Loucy (cell line): ENCODE measurements around the gene NTSR2.

Source experiments
- H2AFZ ChIP-seq: fragments of 200-600 bp; sonication (generic); 2 replicates; pipeline ENCODE4 v1.6.0; 2016; ENCODE audit warnings: antibody characterized with exemption, mild to moderate bottlenecking, low read length, moderate library complexity
- H3F3A ChIP-seq: fragments of 200-600 bp; 2 replicates; pipeline ENCODE4 v1.6.0; 2016; ENCODE audit warnings: antibody characterized with exemption, low read depth, mild to moderate bottlenecking
- H3K27me3 ChIP-seq: fragments of 200-600 bp; sonication (generic); 2 replicates; pipeline ENCODE4 v1.6.1; 2014; ENCODE audit warnings: low read length, mild to moderate bottlenecking; ENCODE audit not compliant: insufficient read depth, poor library complexity, severe bottlenecking
- H3K36me3 ChIP-seq: fragments of 200-600 bp; sonication (generic); 2 replicates; pipeline ENCODE4 v1.6.1; 2016; ENCODE audit warnings: low read length; ENCODE audit not compliant: insufficient read depth
- H3K4me1 ChIP-seq: fragments of 200-600 bp; sonication (generic); 2 replicates; pipeline ENCODE4 v1.5.1; 2014; ENCODE audit warnings: low read length, mild to moderate bottlenecking; ENCODE audit not compliant: insufficient read depth, poor library complexity, severe bottlenecking
- H3K4me2 ChIP-seq: fragments of 200-600 bp; sonication (generic); 2 replicates; pipeline ENCODE4 v1.6.0; 2014; ENCODE audit warnings: antibody characterized with exemption, low read length, low read depth, mild to moderate bottlenecking; ENCODE audit not compliant: poor library complexity, severe bottlenecking
- H3K4me3 ChIP-seq: fragments of 200-600 bp; sonication (generic); 2 replicates; pipeline ENCODE4 v1.5.1; 2014; ENCODE audit warnings: low read length, mild to moderate bottlenecking, mixed read lengths; ENCODE audit not compliant: poor library complexity, severe bottlenecking
- H3K79me2 ChIP-seq: fragments of 200-600 bp; sonication (generic); 2 replicates; pipeline ENCODE4 v1.6.1; 2014; ENCODE audit warnings: low read length; ENCODE audit not compliant: insufficient read depth
- H3K9ac ChIP-seq: fragments of 200-600 bp; sonication (generic); 2 replicates; pipeline ENCODE4 v1.6.0; 2014; ENCODE audit warnings: mild to moderate bottlenecking, low read depth, low read length, moderate library complexity; ENCODE audit not compliant: poor library complexity, severe bottlenecking
- H3K9me2 ChIP-seq: fragments of 200-600 bp; sonication (generic); replicated peaks from 2 replicates; pipeline ENCODE4 v1.6.1; 2016; ENCODE audit warnings: low read depth, low read length, mixed read lengths
- H3K9me3 ChIP-seq: fragments of 200-600 bp; sonication (generic); 2 replicates; pipeline ENCODE4 v1.6.1; 2014; ENCODE audit warnings: mild to moderate bottlenecking, antibody characterized with exemption, low read length, low read depth; ENCODE audit not compliant: insufficient read depth
- H4K20me1 ChIP-seq: fragments of 200-600 bp; sonication (generic); 2 replicates; pipeline ENCODE4 v1.6.0; 2014; ENCODE audit warnings: antibody characterized with exemption, low read length, mild to moderate bottlenecking; ENCODE audit not compliant: insufficient read depth, poor library complexity, severe bottlenecking
- EZH2phosphoT487 ChIP-seq: fragments of 200-600 bp; IDR thresholded peaks from 2 replicates; pipeline ENCODE4 v1.6.1; 2018; ENCODE audit warnings: antibody characterized with exemption, mild to moderate bottlenecking, moderate library complexity, borderline replicate concordance
- TF ChIP-seq, protein P1 (sequence below): fragments of 200-600 bp; sonication (generic); conservative IDR thresholded peaks from 2 replicates; pipeline ENCODE4 v1.5.1; 2014; ENCODE audit warnings: mild to moderate bottlenecking, antibody characterized with exemption, low read length

NTSR2 gene

GRCh38 chr2:11629215-11629614, 40.8 kb downstream of the NTSR2 start:
- no peak overlapping the region for H3K4me2 ChIP-seq
- no peaks in the 10 kb centered on the region for H3K79me2 ChIP-seq
- H3K36me3 ChIP-seq, result no peaks in the 10 kb centered on the region
- no peaks in the 10 kb centered on the region for H3K4me1 ChIP-seq
- no peak for TF ChIP-seq EZH2phosphoT487
- TF ChIP-seq, protein P1, sequence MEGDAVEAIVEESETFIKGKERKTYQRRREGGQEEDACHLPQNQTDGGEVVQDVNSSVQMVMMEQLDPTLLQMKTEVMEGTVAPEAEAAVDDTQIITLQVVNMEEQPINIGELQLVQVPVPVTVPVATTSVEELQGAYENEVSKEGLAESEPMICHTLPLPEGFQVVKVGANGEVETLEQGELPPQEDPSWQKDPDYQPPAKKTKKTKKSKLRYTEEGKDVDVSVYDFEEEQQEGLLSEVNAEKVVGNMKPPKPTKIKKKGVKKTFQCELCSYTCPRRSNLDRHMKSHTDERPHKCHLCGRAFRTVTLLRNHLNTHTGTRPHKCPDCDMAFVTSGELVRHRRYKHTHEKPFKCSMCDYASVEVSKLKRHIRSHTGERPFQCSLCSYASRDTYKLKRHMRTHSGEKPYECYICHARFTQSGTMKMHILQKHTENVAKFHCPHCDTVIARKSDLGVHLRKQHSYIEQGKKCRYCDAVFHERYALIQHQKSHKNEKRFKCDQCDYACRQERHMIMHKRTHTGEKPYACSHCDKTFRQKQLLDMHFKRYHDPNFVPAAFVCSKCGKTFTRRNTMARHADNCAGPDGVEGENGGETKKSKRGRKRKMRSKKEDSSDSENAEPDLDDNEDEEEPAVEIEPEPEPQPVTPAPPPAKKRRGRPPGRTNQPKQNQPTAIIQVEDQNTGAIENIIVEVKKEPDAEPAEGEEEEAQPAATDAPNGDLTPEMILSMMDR, result no peak
- no peaks in the 10 kb centered on the region for H4K20me1 ChIP-seq
- H3F3A ChIP-seq, result no peaks in the 10 kb centered on the region
- H3K9me2 ChIP-seq, result no peaks in the 10 kb centered on the region
- H3K27me3 ChIP-seq, result no peaks in the 10 kb centered on the region
- no peak overlapping the region for H2AFZ ChIP-seq
- no peaks in the 10 kb centered on the region for H3K9me3 ChIP-seq
- no peak overlapping the region for H3K9ac ChIP-seq
- H3K4me3 ChIP-seq, result no peak overlapping the region

DNA sequence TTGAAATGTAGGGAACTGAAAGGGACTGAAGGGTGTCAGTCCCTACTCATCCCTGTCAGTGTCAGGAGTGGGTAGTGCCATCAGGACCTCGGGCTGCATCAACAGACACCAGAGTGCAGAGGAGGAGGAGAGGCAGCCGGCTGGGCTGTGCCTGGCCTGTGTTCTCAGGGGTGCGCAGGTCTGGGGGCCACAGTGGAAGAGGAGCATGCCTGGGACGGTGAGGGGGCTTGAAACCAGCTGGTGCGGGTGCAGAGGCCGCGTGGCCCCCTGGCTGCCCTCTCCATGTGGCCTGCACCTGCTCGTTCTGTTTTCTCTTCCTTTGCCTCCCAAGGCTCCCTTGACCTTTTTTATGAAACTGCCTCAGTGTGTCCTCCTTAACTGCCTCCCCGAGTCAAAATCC, 41.3 kb downstream of the NTSR2 start:
- Histone ChIP-seq H3K9me2 (no peaks in the 10 kb centered on the region), H3F3A (no peaks in the 10 kb centered on the region), H3K9ac (no peak overlapping the region), H3K36me3 (no peaks in the 10 kb centered on the region), H4K20me1 (no peaks in the 10 kb centered on the region), H3K27me3 (no peaks in the 10 kb centered on the region), H2AFZ (no peak overlapping the region), H3K79me2 (no peaks in the 10 kb centered on the region), H3K9me3 (no peaks in the 10 kb centered on the region), H3K4me2 (no peak overlapping the region), H3K4me3 (no peak overlapping the region), H3K4me1 (no peaks in the 10 kb centered on the region)
- TF ChIP-seq, protein P1, result no peak
- TF ChIP-seq EZH2phosphoT487, result no peak

- no peaks in the 10 kb centered on the region for H3K27me3 ChIP-seq
- H3K9ac ChIP-seq, result no peak overlapping the region
- H4K20me1 ChIP-seq, result no peaks in the 10 kb centered on the region
- H2AFZ ChIP-seq, result no peak overlapping the region
- no peaks in the 10 kb centered on the region for H3K9me3 ChIP-seq
- no peaks in the 10 kb centered on the region for H3K36me3 ChIP-seq
- TF ChIP-seq, protein P1, result no peak
- no peak for TF ChIP-seq EZH2phosphoT487
- H3F3A ChIP-seq, result no peaks in the 10 kb centered on the region
- no peak overlapping the region for H3K4me2 ChIP-seq
- H3K4me1 ChIP-seq, result no peaks in the 10 kb centered on the region
- H3K4me3 ChIP-seq, result no peak overlapping the region
- H3K9me2 ChIP-seq, result no peaks in the 10 kb centered on the region
- H3K79me2 ChIP-seq, result no peaks in the 10 kb centered on the region
Measured at GRCh38 chr2:11625671-11626070, 44.3 kb downstream of the NTSR2 start.
